Measurements from ENCODE around the gene ZNF784. TPM values are rescaled to one million over a fixed set of nuclear protein-coding genes. Genes with fewer than 3 reads are reported as not detected.

ZNF784 gene
- total and polyA plus RNA-seq, 2 of the 13 experiments (the other 11 are each of a cell fraction or from before 2014, with no cell fraction given): 4.1 to 4.2 TPM

GRCh38 chr19:55656988-55657747 lies 32.8 kb upstream of the ZNF784 start:
- Histone ChIP-seq H3K9me3 (ENCODE audit: low read length) (no peaks in the 10 kb centered on the region), H4K20me1 (ENCODE audit: insufficient read depth, low read length) (peaks cover 49% of the 10 kb centered on the region), H3K79me2 (ENCODE audit: insufficient read depth, low read length) (peaks cover 58% of the 10 kb centered on the region), H3K9ac (ENCODE audit: insufficient read depth, low read depth, low read length) (peak overlapping the region; percentile 100), H3K27me3 (ENCODE audit: control insufficient read depth in 1 of 2, insufficient read depth in 2 of 2, low read length in 2 of 2) (no peaks in the 10 kb centered on the region; a peak in 1 of 5 replicates), H3K27ac (ENCODE audit: extremely low read length, insufficient read depth, low read length) (peak overlapping the region; percentile 99), H3K4me3 (replicated peaks in 1 of 3; ENCODE audit: insufficient read depth in 1 of 3, low read depth in 2 of 3, low read length in 3 of 3) (peak overlapping the region; percentile 78 to 97 (median 85)), H2AFZ (ENCODE audit: low read length) (no peak overlapping the region), H3K4me2 (ENCODE audit: low read depth, low read length) (peak overlapping the region; percentile 89), H3K36me3 (replicated peaks in 1 of 2; ENCODE audit: control insufficient read depth in 1 of 2, insufficient read depth in 2 of 2, low read length in 2 of 2) (peaks cover 15 to 32% of the 10 kb centered on the region in 2 experiments), H3K4me1 (ENCODE audit: insufficient read depth, low read length) (peaks cover 24% of the 10 kb centered on the region)
- intact Hi-C loops (cut with micrococcal nuclease; ENCODE audit: unreplicated experiment): no loop called here
- no TSS peak for BruUV-seq (replicated peaks)
- ChIA-PET POLR2A (interaction anchor here (1.8 to 2.1 kb wide), 2 partner anchors 9 to 14 kb away, joined by 5 to 9 read pairs; partner anchors contain the start of gene CCDC106), CTCF (ENCODE audit: low intra/inter-chr PET ratio, low total read pairs) (no interaction called here)
- in situ Hi-C loops (cut with HindIII; ENCODE audit: extremely low pct_ligation_motif_present, low pct_unique_long_range_greater_than_20kb): no loop called here
- ATAC-seq (no peak), FAIRE-seq (no peak), DNase-seq (ENCODE audit: low spot score) (no peak)
- 55% methylated on average over 16 of the region's 18 CpGs for WGBS (ENCODE audit: low lambda C conversion rate)
- TF ChIP-seq ZBTB38 (CRISPR knock-in tag; IDR thresholded peaks at IDR 0.05): peak; percentile 33; the same call in 1 of the 2 replicates
- TF ChIP-seq NFYB (CRISPR knock-in tag; IDR thresholded peaks at IDR 0.05): 0 out of 2 replicates have a peak, but pooled peaks have one; percentile 34
- TF ChIP-seq, protein P1, sequence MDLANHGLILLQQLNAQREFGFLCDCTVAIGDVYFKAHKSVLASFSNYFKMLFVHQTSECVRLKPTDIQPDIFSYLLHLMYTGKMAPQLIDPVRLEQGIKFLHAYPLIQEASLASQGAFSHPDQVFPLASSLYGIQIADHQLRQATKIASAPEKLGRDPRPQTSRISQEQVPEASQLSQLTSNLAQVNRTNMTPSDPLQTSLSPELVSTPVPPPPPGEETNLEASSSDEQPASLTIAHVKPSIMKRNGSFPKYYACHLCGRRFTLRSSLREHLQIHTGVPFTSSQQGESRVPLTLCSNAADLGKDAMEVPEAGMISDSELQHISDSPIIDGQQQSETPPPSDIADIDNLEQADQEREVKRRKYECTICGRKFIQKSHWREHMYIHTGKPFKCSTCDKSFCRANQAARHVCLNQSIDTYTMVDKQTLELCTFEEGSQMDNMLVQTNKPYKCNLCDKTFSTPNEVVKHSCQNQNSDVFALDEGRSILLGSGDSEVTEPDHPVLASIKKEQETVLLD (CRISPR knock-in tag; IDR thresholded peaks at IDR 0.05; ENCODE audit: low read depth): no peak
- TF ChIP-seq XRCC5 (optimal IDR thresholded peaks at IDR 0.05; ENCODE audit: low read length): peak; percentile 21
- no peak for TF ChIP-seq ZNF766 (CRISPR knock-in tag; IDR thresholded peaks at IDR 0.05; ENCODE audit: borderline replicate concordance)
- TF ChIP-seq, protein P2, sequence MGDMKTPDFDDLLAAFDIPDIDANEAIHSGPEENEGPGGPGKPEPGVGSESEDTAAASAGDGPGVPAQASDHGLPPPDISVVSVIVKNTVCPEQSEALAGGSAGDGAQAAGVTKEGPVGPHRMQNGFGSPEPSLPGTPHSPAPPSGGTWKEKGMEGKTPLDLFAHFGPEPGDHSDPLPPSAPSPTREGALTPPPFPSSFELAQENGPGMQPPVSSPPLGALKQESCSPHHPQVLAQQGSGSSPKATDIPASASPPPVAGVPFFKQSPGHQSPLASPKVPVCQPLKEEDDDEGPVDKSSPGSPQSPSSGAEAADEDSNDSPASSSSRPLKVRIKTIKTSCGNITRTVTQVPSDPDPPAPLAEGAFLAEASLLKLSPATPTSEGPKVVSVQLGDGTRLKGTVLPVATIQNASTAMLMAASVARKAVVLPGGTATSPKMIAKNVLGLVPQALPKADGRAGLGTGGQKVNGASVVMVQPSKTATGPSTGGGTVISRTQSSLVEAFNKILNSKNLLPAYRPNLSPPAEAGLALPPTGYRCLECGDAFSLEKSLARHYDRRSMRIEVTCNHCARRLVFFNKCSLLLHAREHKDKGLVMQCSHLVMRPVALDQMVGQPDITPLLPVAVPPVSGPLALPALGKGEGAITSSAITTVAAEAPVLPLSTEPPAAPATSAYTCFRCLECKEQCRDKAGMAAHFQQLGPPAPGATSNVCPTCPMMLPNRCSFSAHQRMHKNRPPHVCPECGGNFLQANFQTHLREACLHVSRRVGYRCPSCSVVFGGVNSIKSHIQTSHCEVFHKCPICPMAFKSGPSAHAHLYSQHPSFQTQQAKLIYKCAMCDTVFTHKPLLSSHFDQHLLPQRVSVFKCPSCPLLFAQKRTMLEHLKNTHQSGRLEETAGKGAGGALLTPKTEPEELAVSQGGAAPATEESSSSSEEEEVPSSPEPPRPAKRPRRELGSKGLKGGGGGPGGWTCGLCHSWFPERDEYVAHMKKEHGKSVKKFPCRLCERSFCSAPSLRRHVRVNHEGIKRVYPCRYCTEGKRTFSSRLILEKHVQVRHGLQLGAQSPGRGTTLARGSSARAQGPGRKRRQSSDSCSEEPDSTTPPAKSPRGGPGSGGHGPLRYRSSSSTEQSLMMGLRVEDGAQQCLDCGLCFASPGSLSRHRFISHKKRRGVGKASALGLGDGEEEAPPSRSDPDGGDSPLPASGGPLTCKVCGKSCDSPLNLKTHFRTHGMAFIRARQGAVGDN (CRISPR knock-in tag; IDR thresholded peaks at IDR 0.05): peak; percentile 40; the same call in 1 of the 2 replicates
- TF ChIP-seq SAP130 (CRISPR knock-in tag; IDR thresholded peaks at IDR 0.05; ENCODE audit: low read depth): peak; percentile 18; the same call in 1 of the 2 replicates
- peak; percentile 51; the same call in 1 of the 2 replicates for TF ChIP-seq MLLT10 (CRISPR knock-in tag; IDR thresholded peaks at IDR 0.05)
- no peak for TF ChIP-seq ZNF773 (CRISPR knock-in tag; IDR thresholded peaks at IDR 0.05; ENCODE audit: borderline replicate concordance)
- TF ChIP-seq PHF21A (CRISPR knock-in tag; IDR thresholded peaks at IDR 0.05): no peak

Data from HepG2 (cell line).